ENCODE measurements around the gene IL11. TPM values are rescaled to one million over a fixed set of nuclear protein-coding genes. Genes with fewer than 3 reads are reported as not detected.

IL11 gene
- total and polyA plus RNA-seq, 2 donors (not counting 3 experiments of a cell fraction or from before 2014, with no cell fraction given): not detected

DNA sequence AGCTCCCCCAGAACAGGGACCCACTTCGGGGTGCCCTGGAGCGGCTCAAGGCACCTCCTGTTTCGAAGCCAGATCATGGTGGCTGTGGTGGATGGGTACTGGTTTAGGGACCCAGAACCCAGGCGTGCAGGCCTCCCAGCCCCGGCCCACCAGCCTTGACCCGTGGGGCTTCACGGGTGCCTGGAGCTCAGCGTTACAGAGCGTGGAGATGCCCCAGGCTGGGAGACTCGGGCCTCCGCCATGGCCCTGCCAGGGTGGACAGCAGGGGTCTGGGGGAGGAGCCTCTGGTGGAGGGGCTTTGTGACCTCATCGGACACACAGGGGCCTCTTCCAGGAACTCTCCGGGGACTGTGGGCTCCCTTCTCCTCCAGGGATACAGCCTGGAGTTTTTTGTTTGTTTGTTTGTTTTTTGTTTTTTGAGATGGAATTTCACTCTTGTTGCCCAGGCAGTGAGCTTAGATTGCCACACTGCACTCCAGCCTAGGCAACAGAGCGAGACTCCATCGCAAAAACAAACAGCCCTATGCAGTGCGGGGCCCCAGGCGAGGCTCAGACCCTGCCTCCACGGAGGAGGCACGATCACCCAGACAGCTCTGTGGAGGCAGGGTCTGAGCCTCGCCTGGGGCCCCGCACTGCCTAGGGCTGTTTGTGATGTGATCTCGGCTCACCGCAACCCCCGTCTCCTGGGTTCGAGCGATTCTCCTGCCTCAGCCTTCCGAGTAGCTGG is 7.1 kb downstream of the IL11 start, which contains the start of gene GARIN5B:
Gene GARIN5B, minus strand, starts transcription at position 271 of the 727 bp plus-strand sequence. Its CDS starts 194 bp downstream, at position 77.
- no peaks in the 10 kb centered on the region for H3K36me3 ChIP-seq (ENCODE audit: control insufficient read depth in 2 of 2, extremely low read depth in 1 of 2, insufficient read depth in 2 of 2, low read length in 2 of 2)
- no TSS peak for BruUV-seq (replicated peaks)
- no peak for DNase-seq (ENCODE audit: low read depth, low spot score)
- no peak within 1 kb of the TSS for H2AFZ ChIP-seq (ENCODE audit: low read depth, low read length)
- no peak for FAIRE-seq
- no peak for TF ChIP-seq POLR2A (IDR thresholded peaks at IDR 0.05; ENCODE audit: low read depth, low read length)
- TF ChIP-seq, protein P1, sequence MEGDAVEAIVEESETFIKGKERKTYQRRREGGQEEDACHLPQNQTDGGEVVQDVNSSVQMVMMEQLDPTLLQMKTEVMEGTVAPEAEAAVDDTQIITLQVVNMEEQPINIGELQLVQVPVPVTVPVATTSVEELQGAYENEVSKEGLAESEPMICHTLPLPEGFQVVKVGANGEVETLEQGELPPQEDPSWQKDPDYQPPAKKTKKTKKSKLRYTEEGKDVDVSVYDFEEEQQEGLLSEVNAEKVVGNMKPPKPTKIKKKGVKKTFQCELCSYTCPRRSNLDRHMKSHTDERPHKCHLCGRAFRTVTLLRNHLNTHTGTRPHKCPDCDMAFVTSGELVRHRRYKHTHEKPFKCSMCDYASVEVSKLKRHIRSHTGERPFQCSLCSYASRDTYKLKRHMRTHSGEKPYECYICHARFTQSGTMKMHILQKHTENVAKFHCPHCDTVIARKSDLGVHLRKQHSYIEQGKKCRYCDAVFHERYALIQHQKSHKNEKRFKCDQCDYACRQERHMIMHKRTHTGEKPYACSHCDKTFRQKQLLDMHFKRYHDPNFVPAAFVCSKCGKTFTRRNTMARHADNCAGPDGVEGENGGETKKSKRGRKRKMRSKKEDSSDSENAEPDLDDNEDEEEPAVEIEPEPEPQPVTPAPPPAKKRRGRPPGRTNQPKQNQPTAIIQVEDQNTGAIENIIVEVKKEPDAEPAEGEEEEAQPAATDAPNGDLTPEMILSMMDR (IDR thresholded peaks at IDR 0.05; ENCODE audit: extremely low read depth in 1 of 2, insufficient read depth in 1 of 2, low read depth in 1 of 2, low read length in 2 of 2): no peak
- no peak for TF ChIP-seq EZH2 (IDR thresholded peaks at IDR 0.05; ENCODE audit: borderline replicate concordance, low read depth, low read length, severe bottlenecking)
- TF ChIP-seq, protein P2, sequence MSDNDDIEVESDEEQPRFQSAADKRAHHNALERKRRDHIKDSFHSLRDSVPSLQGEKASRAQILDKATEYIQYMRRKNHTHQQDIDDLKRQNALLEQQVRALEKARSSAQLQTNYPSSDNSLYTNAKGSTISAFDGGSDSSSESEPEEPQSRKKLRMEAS (IDR thresholded peaks at IDR 0.05; ENCODE audit: insufficient read depth, insufficient read length): no peak
- no peak for TF ChIP-seq POLR2AphosphoS5 (IDR thresholded peaks at IDR 0.05; ENCODE audit: insufficient read depth, low read depth, low read length)
- no peak for TF ChIP-seq JUN (IDR thresholded peaks at IDR 0.05; ENCODE audit: borderline replicate concordance, insufficient read depth, insufficient read length, low read depth)
- TF ChIP-seq MYC (IDR thresholded peaks at IDR 0.05; ENCODE audit: low read depth, low read length): no peak
- TF ChIP-seq GATA2 (IDR thresholded peaks at IDR 0.05; ENCODE audit: insufficient read depth, insufficient read length, low read depth, low read length): no peak
- TF ChIP-seq FOS (IDR thresholded peaks at IDR 0.05; ENCODE audit: borderline replicate concordance, insufficient read depth, low read length): no peak
- H3K9ac ChIP-seq (replicated peaks; ENCODE audit: extremely low read depth, insufficient read depth, low read length): no peak within 1 kb of the TSS
- no peaks in the 10 kb centered on the region for H3K79me2 ChIP-seq (ENCODE audit: control insufficient read depth, insufficient read depth, low read length)
- intact Hi-C loops (cut with micrococcal nuclease): no loop called here
- no peaks in the 10 kb centered on the region for H3K9me1 ChIP-seq (replicated peaks; ENCODE audit: control insufficient read depth, extremely low read depth, insufficient read depth, low read length)
- H3K27ac ChIP-seq (ENCODE audit: insufficient read depth, low read depth, low read length): no peak within 1 kb of the TSS
- dilution Hi-C loops (cut with MboI; ENCODE audit: extremely low pct_ligation_motif_present, low sequenced_read_pairs): no loop called here
- H3K4me3 ChIP-seq (replicated peaks in 1 of 3; ENCODE audit: insufficient read depth in 1 of 3, low read depth in 1 of 3, low read length in 3 of 3): no peak within 1 kb of the TSS
- no peak within 1 kb of the TSS for H3K4me2 ChIP-seq (ENCODE audit: insufficient read depth, low read length)
- no peaks in the 10 kb centered on the region for H4K20me1 ChIP-seq (replicated peaks; ENCODE audit: control insufficient read depth, extremely low read depth, insufficient read depth, low read length)
- CTCF ChIA-PET: no interaction called here
- no peaks in the 10 kb centered on the region for H3K27me3 ChIP-seq (ENCODE audit: control insufficient read depth in 2 of 2, insufficient read depth in 2 of 2, low read length in 2 of 2)
- no peaks in the 10 kb centered on the region for H3K4me1 ChIP-seq (ENCODE audit: control insufficient read depth, extremely low read depth, insufficient read depth, low read length)
- H3K9me3 ChIP-seq (replicated peaks; ENCODE audit: control insufficient read depth, insufficient read depth, low read length): no peaks in the 10 kb centered on the region
- POLR2A ChIA-PET: no interaction called here
